ENCODE data around the gene SETD1B.
A peak's percentile ranks its signal among the peaks of the same experiment; 100 is the strongest.

DNA sequence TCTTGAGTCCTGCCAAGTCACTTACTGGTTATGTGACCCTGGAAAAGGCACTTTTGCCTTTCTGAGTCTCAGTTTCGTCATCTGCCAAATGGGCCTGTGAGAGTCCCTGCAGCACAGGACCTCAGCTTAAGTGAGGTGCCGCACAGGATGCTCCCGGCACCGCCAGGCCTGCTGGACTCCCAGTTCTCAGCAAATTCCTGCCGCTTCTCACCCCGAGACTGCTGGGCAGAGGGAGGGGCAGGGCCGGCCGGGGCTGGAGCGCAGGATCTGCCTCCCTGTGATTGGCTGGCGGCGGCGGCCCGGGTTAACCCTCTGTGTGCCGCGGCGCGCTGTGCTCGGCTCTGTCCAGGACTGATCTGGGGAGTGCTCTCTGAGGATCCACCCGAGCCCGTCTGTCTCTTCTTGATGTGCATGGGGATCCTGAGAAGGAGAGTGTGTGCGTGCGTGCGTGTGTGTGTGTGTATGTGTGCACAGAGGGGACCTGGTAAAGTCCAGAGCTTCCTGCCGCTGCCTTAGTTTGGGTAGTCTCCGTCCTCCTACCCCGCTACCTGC is 8.6 kb downstream of the SETD1B start:
- TF ChIP-seq, protein P1, sequence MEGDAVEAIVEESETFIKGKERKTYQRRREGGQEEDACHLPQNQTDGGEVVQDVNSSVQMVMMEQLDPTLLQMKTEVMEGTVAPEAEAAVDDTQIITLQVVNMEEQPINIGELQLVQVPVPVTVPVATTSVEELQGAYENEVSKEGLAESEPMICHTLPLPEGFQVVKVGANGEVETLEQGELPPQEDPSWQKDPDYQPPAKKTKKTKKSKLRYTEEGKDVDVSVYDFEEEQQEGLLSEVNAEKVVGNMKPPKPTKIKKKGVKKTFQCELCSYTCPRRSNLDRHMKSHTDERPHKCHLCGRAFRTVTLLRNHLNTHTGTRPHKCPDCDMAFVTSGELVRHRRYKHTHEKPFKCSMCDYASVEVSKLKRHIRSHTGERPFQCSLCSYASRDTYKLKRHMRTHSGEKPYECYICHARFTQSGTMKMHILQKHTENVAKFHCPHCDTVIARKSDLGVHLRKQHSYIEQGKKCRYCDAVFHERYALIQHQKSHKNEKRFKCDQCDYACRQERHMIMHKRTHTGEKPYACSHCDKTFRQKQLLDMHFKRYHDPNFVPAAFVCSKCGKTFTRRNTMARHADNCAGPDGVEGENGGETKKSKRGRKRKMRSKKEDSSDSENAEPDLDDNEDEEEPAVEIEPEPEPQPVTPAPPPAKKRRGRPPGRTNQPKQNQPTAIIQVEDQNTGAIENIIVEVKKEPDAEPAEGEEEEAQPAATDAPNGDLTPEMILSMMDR (IDR thresholded peaks at IDR 0.05) = peak in 3 of 6 experiments; percentile 15 to 48 (median 28)
- TF ChIP-seq POLR2A (IDR thresholded peaks at IDR 0.05) = peak in 1 of 4 donors; percentile 21
- no peak for TF ChIP-seq EP300 (IDR thresholded peaks at IDR 0.05)
- TF ChIP-seq POLR2AphosphoS5 (IDR thresholded peaks at IDR 0.05) = no peak
